ENCODE data around the gene ZCCHC4. TPM values are rescaled to one million over a fixed set of nuclear protein-coding genes. Genes with fewer than 3 reads are reported as not detected.

Gene ZCCHC4, protein sequence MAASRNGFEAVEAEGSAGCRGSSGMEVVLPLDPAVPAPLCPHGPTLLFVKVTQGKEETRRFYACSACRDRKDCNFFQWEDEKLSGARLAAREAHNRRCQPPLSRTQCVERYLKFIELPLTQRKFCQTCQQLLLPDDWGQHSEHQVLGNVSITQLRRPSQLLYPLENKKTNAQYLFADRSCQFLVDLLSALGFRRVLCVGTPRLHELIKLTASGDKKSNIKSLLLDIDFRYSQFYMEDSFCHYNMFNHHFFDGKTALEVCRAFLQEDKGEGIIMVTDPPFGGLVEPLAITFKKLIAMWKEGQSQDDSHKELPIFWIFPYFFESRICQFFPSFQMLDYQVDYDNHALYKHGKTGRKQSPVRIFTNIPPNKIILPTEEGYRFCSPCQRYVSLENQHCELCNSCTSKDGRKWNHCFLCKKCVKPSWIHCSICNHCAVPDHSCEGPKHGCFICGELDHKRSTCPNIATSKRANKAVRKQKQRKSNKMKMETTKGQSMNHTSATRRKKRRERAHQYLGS
- 8.8 TPM for polyA plus RNA-seq (2013)

- Histone ChIP-seq H3K27me3 (replicated peaks in 2 of 5; ENCODE audit: control insufficient read depth in 4 of 5, insufficient read depth in 5 of 5, low read length in 4 of 5) (no peaks in the 10 kb centered on the region), H3K4me3 (ENCODE audit: control insufficient read depth in 1 of 7, extremely low read depth in 1 of 7, insufficient read depth in 4 of 7, low read depth in 2 of 7, low read length in 6 of 7) (peak within 1 kb of the TSS; percentile 88 to 100 (median 95)), H3K4me1 (ENCODE audit: control extremely low read depth in 1 of 4, control insufficient read depth in 4 of 4, insufficient read depth in 4 of 4, low read length in 3 of 4) (peaks cover 4 to 20% (median 16%) of the 10 kb centered on the region in 4 experiments), H3K9me3 (ENCODE audit: control extremely low read depth in 1 of 5, control insufficient read depth in 4 of 5, insufficient read depth in 2 of 5, low read depth in 1 of 5, low read length in 4 of 5) (no peaks in the 10 kb centered on the region), H3K27ac (ENCODE audit: insufficient read depth in 1 of 2, low read depth in 1 of 2, low read length in 2 of 2, poor library complexity in 1 of 2, severe bottlenecking in 2 of 2) (peak within 1 kb of the TSS; percentile 76 to 87), H3K36me3 (ENCODE audit: control insufficient read depth in 4 of 4, insufficient read depth in 4 of 4, low read length in 3 of 4) (peaks cover 3 to 12% (median 9%) of the 10 kb centered on the region in 4 experiments)
- 1% methylated on average over 28 of the region's 40 CpGs for WGBS (ENCODE audit: insufficient coverage)
- ChIA-PET POLR2A (interaction anchor here (0.6 to 1.1 kb wide), 2 partner anchors 104 to 153 kb away, joined by 3 to 4 read pairs; partner anchors contain the start of gene SEPSECS), CTCF (interaction anchor here (0.6 to 3.1 kb wide), 26 partner anchors 8 to 762 kb away, joined by 3 to 34 read pairs (median 4); partner anchors contain the start of gene SEPSECS)
- peak; percentile 90 to 95 (median 94) for DNase-seq
Observed at GRCh38 chr4:25312496-25313200, at the start of gene ZCCHC4. Gene ZCCHC4, plus strand, starts transcription at chr4:25312774. Its CDS starts 36 bp downstream, at chr4:25312810.

GRCh38 chr4:25271866-25272265, 40.7 kb upstream of the ZCCHC4 start:
- no peaks in the 10 kb centered on the region for H3K9me3 ChIP-seq (ENCODE audit: control extremely low read depth in 1 of 5, control insufficient read depth in 4 of 5, insufficient read depth in 2 of 5, low read depth in 1 of 5, low read length in 4 of 5)
- no peak overlapping the region for H3K4me3 ChIP-seq (ENCODE audit: control insufficient read depth in 1 of 7, extremely low read depth in 1 of 7, insufficient read depth in 4 of 7, low read depth in 2 of 7, low read length in 6 of 7)
- ChIA-PET CTCF (interaction anchor here (0.7 to 1.4 kb wide), 4 partner anchors 8 to 95 kb away, joined by 3 to 4 read pairs (median 4); no protein-coding TSS in a partner anchor), POLR2A (no interaction called here)
- peaks cover 0 to 5% (median 0%) of the 10 kb centered on the region in 4 experiments for H3K4me1 ChIP-seq (ENCODE audit: control extremely low read depth in 1 of 4, control insufficient read depth in 4 of 4, insufficient read depth in 4 of 4, low read length in 3 of 4)
- no peaks in the 10 kb centered on the region for H3K27me3 ChIP-seq (replicated peaks in 2 of 5; ENCODE audit: control insufficient read depth in 4 of 5, insufficient read depth in 5 of 5, low read length in 4 of 5)
- no peak for DNase-seq
- WGBS (ENCODE audit: insufficient coverage) = 80% methylated on average over 1 of the region's 3 CpGs
- peaks cover 3 to 22% (median 13%) of the 10 kb centered on the region in 4 experiments for H3K36me3 ChIP-seq (ENCODE audit: control insufficient read depth in 4 of 4, insufficient read depth in 4 of 4, low read length in 3 of 4)
- no peak overlapping the region for H3K27ac ChIP-seq (ENCODE audit: insufficient read depth in 1 of 2, low read depth in 1 of 2, low read length in 2 of 2, poor library complexity in 1 of 2, severe bottlenecking in 2 of 2)

DNA sequence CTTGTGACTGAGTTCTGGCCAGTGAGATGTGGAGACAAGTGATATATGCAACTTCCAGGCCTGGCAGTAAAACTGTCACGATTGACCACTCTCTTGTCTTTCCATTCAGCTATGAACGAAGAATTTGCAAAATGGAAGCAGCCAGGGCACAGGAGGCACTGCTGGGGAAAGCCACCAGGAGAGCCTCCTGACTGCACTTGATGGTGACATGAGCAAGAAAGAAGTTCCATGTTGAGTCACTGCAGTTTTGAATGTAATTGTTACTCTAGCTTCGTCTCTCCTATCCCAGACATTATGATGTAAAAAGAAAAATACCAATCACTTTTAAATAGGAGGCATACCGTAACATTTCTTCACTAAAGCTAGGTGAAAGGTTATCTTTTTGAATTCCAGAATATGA, 32.4 kb upstream of the ZCCHC4 start:
- no peak for DNase-seq
- 96% methylated on average over 2 of the region's 4 CpGs for WGBS (ENCODE audit: insufficient coverage)
- ChIA-PET POLR2A (no interaction called here), CTCF (interaction anchor here (1.0 to 1.3 kb wide), 2 partner anchors 8 to 10 kb away, joined by 3 to 4 read pairs; no protein-coding TSS in a partner anchor)
- Histone ChIP-seq H3K4me1 (ENCODE audit: control extremely low read depth in 1 of 4, control insufficient read depth in 4 of 4, insufficient read depth in 4 of 4, low read length in 3 of 4) (peaks cover 0 to 2% (median 0%) of the 10 kb centered on the region in 4 experiments), H3K27me3 (replicated peaks in 2 of 5; ENCODE audit: control insufficient read depth in 4 of 5, insufficient read depth in 5 of 5, low read length in 4 of 5) (no peaks in the 10 kb centered on the region), H3K27ac (ENCODE audit: insufficient read depth in 1 of 2, low read depth in 1 of 2, low read length in 2 of 2, poor library complexity in 1 of 2, severe bottlenecking in 2 of 2) (no peak overlapping the region), H3K36me3 (ENCODE audit: control insufficient read depth in 4 of 4, insufficient read depth in 4 of 4, low read length in 3 of 4) (peaks cover 0 to 11% (median 8%) of the 10 kb centered on the region in 4 experiments), H3K4me3 (ENCODE audit: control insufficient read depth in 1 of 7, extremely low read depth in 1 of 7, insufficient read depth in 4 of 7, low read depth in 2 of 7, low read length in 6 of 7) (no peak overlapping the region), H3K9me3 (ENCODE audit: control extremely low read depth in 1 of 5, control insufficient read depth in 4 of 5, insufficient read depth in 2 of 5, low read depth in 1 of 5, low read length in 4 of 5) (no peaks in the 10 kb centered on the region)

GRCh38 chr4:25283948-25284347, 28.6 kb upstream of the ZCCHC4 start:
- ChIA-PET POLR2A (interaction anchor here (0.6 kb wide), 1 partner anchor 1190 kb away, joined by 3 read pairs; no protein-coding TSS in a partner anchor), CTCF (no interaction called here)
- 100% methylated on average over 1 of the region's 3 CpGs for WGBS (ENCODE audit: insufficient coverage)
- H3K36me3 ChIP-seq (ENCODE audit: control insufficient read depth in 4 of 4, insufficient read depth in 4 of 4, low read length in 3 of 4) = peaks cover 0 to 8% (median 7%) of the 10 kb centered on the region in 4 experiments
- H3K27me3 ChIP-seq (replicated peaks in 2 of 5; ENCODE audit: control insufficient read depth in 4 of 5, insufficient read depth in 5 of 5, low read length in 4 of 5) = no peaks in the 10 kb centered on the region
- H3K9me3 ChIP-seq (ENCODE audit: control extremely low read depth in 1 of 5, control insufficient read depth in 4 of 5, insufficient read depth in 2 of 5, low read depth in 1 of 5, low read length in 4 of 5) = no peaks in the 10 kb centered on the region
- H3K27ac ChIP-seq (ENCODE audit: insufficient read depth in 1 of 2, low read depth in 1 of 2, low read length in 2 of 2, poor library complexity in 1 of 2, severe bottlenecking in 2 of 2) = no peak overlapping the region
- DNase-seq = no peak
- H3K4me3 ChIP-seq (ENCODE audit: control insufficient read depth in 1 of 7, extremely low read depth in 1 of 7, insufficient read depth in 4 of 7, low read depth in 2 of 7, low read length in 6 of 7) = no peak overlapping the region
- no peaks in the 10 kb centered on the region for H3K4me1 ChIP-seq (ENCODE audit: control extremely low read depth in 1 of 4, control insufficient read depth in 4 of 4, insufficient read depth in 4 of 4, low read length in 3 of 4)

- H3K27ac ChIP-seq (ENCODE audit: insufficient read depth in 1 of 2, low read depth in 1 of 2, low read length in 2 of 2, poor library complexity in 1 of 2, severe bottlenecking in 2 of 2) = no peak overlapping the region
- no CpG with 5 or more reads among the region's 3 CpGs for WGBS (ENCODE audit: insufficient coverage)
- DNase-seq = no peak
- H3K27me3 ChIP-seq (replicated peaks in 2 of 5; ENCODE audit: control insufficient read depth in 4 of 5, insufficient read depth in 5 of 5, low read length in 4 of 5) = no peaks in the 10 kb centered on the region
- CTCF ChIA-PET = interaction anchor here (1.9 kb wide), 1 partner anchor 9 kb away, joined by 4 read pairs; no protein-coding TSS in a partner anchor
- no peaks in the 10 kb centered on the region for H3K9me3 ChIP-seq (ENCODE audit: control extremely low read depth in 1 of 5, control insufficient read depth in 4 of 5, insufficient read depth in 2 of 5, low read depth in 1 of 5, low read length in 4 of 5)
- H3K36me3 ChIP-seq (ENCODE audit: control insufficient read depth in 4 of 4, insufficient read depth in 4 of 4, low read length in 3 of 4) = peaks cover 0 to 8% (median 7%) of the 10 kb centered on the region in 4 experiments
- no peaks in the 10 kb centered on the region for H3K4me1 ChIP-seq (ENCODE audit: control extremely low read depth in 1 of 4, control insufficient read depth in 4 of 4, insufficient read depth in 4 of 4, low read length in 3 of 4)
- POLR2A ChIA-PET = no interaction called here
- H3K4me3 ChIP-seq (ENCODE audit: control insufficient read depth in 1 of 7, extremely low read depth in 1 of 7, insufficient read depth in 4 of 7, low read depth in 2 of 7, low read length in 6 of 7) = no peak overlapping the region
Observed at GRCh38 chr4:25284466-25284865, 28.1 kb upstream of the ZCCHC4 start.

GRCh38 chr4:25290490-25291067, 22.0 kb upstream of the ZCCHC4 start:
- Histone ChIP-seq H3K9me3 (ENCODE audit: control extremely low read depth in 1 of 5, control insufficient read depth in 4 of 5, insufficient read depth in 2 of 5, low read depth in 1 of 5, low read length in 4 of 5) (no peaks in the 10 kb centered on the region), H3K27me3 (replicated peaks in 2 of 5; ENCODE audit: control insufficient read depth in 4 of 5, insufficient read depth in 5 of 5, low read length in 4 of 5) (peaks cover 0 to 3% (median 0%) of the 10 kb centered on the region in 5 experiments), H3K27ac (ENCODE audit: insufficient read depth in 1 of 2, low read depth in 1 of 2, low read length in 2 of 2, poor library complexity in 1 of 2, severe bottlenecking in 2 of 2) (no peak overlapping the region), H3K4me1 (ENCODE audit: control extremely low read depth in 1 of 4, control insufficient read depth in 4 of 4, insufficient read depth in 4 of 4, low read length in 3 of 4) (no peaks in the 10 kb centered on the region), H3K4me3 (ENCODE audit: control insufficient read depth in 1 of 7, extremely low read depth in 1 of 7, insufficient read depth in 4 of 7, low read depth in 2 of 7, low read length in 6 of 7) (no peak overlapping the region), H3K36me3 (ENCODE audit: control insufficient read depth in 4 of 4, insufficient read depth in 4 of 4, low read length in 3 of 4) (no peaks in the 10 kb centered on the region)
- DNase-seq = no peak
- WGBS (ENCODE audit: insufficient coverage) = 96% methylated on average over 11 of the region's 11 CpGs
- ChIA-PET POLR2A (no interaction called here), CTCF (no interaction called here)
